Measurements from ENCODE around the gene C20orf141. TPM values are rescaled to one million over a fixed set of nuclear protein-coding genes. Genes with fewer than 3 reads are reported as not detected.

Gene C20orf141
- total RNA-seq, 1 experiment from 2014 or later: not detected

DNA sequence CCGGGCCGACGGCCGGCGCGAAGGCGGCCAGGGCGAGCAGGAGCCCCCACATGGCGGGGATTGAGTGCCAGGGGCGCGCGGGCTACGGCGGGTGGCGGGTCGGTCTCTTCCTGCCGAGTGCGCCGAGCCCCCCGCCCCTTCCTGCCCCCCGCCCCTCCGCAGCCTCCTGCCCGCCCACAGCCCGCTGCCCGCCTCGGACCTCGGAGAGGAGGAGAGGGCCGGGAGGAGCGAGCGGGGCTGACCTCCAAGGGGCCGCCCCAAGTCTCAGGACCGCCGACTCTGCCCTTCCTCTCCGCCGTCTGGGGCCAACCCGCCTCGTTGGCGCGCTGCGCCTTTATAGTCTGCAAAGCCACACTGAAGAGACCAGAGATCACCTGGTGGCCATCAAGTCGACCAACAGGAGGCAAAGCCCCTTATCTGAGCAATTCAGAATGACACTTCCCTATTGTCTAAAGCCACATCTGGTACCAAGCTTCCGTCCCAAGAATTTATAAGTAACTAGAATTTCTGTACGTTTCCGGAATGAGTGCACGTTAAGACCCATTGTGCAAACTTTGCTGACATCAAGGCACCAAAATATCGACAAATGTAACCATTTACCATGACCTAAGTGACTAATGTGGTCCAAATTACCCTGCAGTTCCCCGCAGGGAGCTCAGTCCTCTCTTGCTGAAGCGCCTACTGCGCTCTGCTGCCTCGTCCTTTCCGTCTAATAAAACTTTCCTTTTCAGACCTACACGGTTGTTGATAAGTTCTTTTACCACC lies 14.1 kb upstream of the C20orf141 start, which contains the start of gene CPXM1:
Gene CPXM1, minus strand, starts transcription at position 107 of the 765 bp plus-strand sequence. Its CDS starts 55 bp downstream, at position 52.
- POLR2A ChIA-PET: no interaction called here
- no peak for DNase-seq (ENCODE audit: unreplicated experiment)
- Mint-ChIP-seq H3K9me3 (ENCODE audit: unreplicated experiment) (no peaks in the 10 kb centered on the region), H3K27ac (ENCODE audit: low read depth, unreplicated experiment) (no peak within 1 kb of the TSS), H3K27me3 (ENCODE audit: insufficient read depth, unreplicated experiment) (peaks cover 49% of the 10 kb centered on the region), H3K36me3 (ENCODE audit: insufficient read depth, unreplicated experiment) (no peaks in the 10 kb centered on the region), H3K4me3 (ENCODE audit: unreplicated experiment) (no peak within 1 kb of the TSS), H3K4me1 (ENCODE audit: insufficient read depth, unreplicated experiment) (peaks cover 5% of the 10 kb centered on the region)
- TF ChIP-seq, protein P1, sequence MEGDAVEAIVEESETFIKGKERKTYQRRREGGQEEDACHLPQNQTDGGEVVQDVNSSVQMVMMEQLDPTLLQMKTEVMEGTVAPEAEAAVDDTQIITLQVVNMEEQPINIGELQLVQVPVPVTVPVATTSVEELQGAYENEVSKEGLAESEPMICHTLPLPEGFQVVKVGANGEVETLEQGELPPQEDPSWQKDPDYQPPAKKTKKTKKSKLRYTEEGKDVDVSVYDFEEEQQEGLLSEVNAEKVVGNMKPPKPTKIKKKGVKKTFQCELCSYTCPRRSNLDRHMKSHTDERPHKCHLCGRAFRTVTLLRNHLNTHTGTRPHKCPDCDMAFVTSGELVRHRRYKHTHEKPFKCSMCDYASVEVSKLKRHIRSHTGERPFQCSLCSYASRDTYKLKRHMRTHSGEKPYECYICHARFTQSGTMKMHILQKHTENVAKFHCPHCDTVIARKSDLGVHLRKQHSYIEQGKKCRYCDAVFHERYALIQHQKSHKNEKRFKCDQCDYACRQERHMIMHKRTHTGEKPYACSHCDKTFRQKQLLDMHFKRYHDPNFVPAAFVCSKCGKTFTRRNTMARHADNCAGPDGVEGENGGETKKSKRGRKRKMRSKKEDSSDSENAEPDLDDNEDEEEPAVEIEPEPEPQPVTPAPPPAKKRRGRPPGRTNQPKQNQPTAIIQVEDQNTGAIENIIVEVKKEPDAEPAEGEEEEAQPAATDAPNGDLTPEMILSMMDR (IDR thresholded peaks at IDR 0.05; ENCODE audit: unreplicated experiment): no peak
- CTCF ChIA-PET: no interaction called here
- BruUV-seq (replicated peaks): no TSS peak
- intact Hi-C loops (cut with micrococcal nuclease): no loop called here

DNA sequence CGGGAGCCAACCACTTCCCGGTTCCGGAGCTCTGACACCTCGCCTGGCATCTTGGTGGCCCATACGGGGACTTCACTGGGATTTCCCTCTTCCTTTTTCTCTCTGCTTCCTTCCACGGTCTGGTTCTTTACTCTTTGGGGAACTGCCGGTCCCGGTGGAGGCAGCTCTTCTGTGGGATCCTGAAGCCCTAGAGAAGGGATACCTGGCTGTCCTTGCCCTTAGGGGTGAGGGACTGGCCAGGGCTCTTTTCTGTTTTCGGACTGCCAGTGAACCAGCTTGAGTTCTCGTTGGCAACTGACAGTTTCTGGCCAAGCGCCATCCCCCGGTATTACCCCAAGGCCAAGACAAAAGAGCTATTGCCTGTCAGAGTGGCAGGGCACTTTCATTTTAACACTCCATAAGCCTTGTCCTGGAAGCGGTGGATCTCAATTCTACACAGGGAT lies 13.5 kb upstream of the C20orf141 start:
- CTCF ChIA-PET: no interaction called here
- DNase-seq (ENCODE audit: unreplicated experiment): no peak
- no peak overlapping the region for H3K4me3 Mint-ChIP-seq (ENCODE audit: unreplicated experiment)
- BruUV-seq (replicated peaks): no TSS peak
- H3K9me3 Mint-ChIP-seq (ENCODE audit: unreplicated experiment): no peaks in the 10 kb centered on the region
- intact Hi-C loops (cut with micrococcal nuclease): no loop called here
- H3K4me1 Mint-ChIP-seq (ENCODE audit: insufficient read depth, unreplicated experiment): peaks cover 5% of the 10 kb centered on the region
- H3K27ac Mint-ChIP-seq (ENCODE audit: low read depth, unreplicated experiment): no peak overlapping the region
- H3K36me3 Mint-ChIP-seq (ENCODE audit: insufficient read depth, unreplicated experiment): no peaks in the 10 kb centered on the region
- TF ChIP-seq, protein P1 (IDR thresholded peaks at IDR 0.05; ENCODE audit: unreplicated experiment): no peak
- POLR2A ChIA-PET: no interaction called here
- peaks cover 55% of the 10 kb centered on the region for H3K27me3 Mint-ChIP-seq (ENCODE audit: insufficient read depth, unreplicated experiment)

DNA sequence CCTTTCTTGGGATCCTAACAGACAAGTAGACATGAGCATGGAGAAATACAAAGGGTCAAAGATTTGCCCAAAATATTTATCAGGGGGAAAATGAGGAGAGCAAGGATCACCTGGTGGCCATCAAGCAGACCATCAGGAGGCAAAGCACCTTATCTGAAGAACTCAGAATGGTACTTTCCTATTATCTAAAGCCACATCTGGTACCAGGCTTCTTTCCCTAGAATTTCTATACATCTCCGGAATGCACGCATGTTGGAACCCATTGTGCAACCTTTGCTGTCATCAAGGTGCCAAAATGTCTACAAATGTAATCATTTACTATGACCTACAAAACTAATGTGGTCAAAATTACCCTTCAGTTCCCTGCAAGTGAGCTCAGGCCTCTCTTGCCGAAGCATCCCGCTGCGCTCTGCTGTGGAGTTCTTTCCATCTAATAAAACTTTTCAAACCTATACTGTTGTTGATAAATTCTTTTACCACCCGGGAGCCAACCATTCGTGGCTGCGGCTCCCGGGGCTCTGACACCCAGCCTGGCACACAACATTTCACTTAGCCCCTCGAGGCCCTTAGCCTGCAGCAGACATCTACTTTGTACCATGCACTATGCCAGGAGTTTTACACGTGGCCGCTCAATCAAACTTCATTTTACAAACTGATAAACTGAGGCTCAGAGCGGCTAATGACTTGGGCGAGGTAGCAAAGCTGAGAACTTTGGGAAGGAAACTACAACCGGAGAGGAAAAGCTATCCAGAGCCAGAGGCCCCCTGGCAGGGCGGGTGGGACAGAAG lies 10.6 kb upstream of the C20orf141 start:
- H3K27me3 Mint-ChIP-seq (ENCODE audit: insufficient read depth, unreplicated experiment): peaks cover 51% of the 10 kb centered on the region
- no peak overlapping the region for H3K27ac Mint-ChIP-seq (ENCODE audit: low read depth, unreplicated experiment)
- no TSS peak for BruUV-seq (replicated peaks)
- H3K4me3 Mint-ChIP-seq (ENCODE audit: unreplicated experiment): no peak overlapping the region
- TF ChIP-seq, protein P1 (IDR thresholded peaks at IDR 0.05; ENCODE audit: unreplicated experiment): no peak
- POLR2A ChIA-PET: no interaction called here
- intact Hi-C loops (cut with micrococcal nuclease): no loop called here
- no peak for DNase-seq (ENCODE audit: unreplicated experiment)
- CTCF ChIA-PET: interaction anchor here (0.6 kb wide), 1 partner anchor 225 kb away, joined by 3 read pairs; no protein-coding TSS in a partner anchor
- H3K9me3 Mint-ChIP-seq (ENCODE audit: unreplicated experiment): no peaks in the 10 kb centered on the region
- no peaks in the 10 kb centered on the region for H3K36me3 Mint-ChIP-seq (ENCODE audit: insufficient read depth, unreplicated experiment)
- H3K4me1 Mint-ChIP-seq (ENCODE audit: insufficient read depth, unreplicated experiment): peaks cover 5% of the 10 kb centered on the region

All from MCF 10A (cell line).